ENCODE results near the gene RNF4. TPM values are rescaled to one million over a fixed set of nuclear protein-coding genes. Genes with fewer than 3 reads are reported as not detected.

Gene RNF4
- total RNA-seq, 1 donor from 2014 or later, result 112 TPM

- intact Hi-C loops (cut with micrococcal nuclease), result no loop called here
These were observed 31.3 kb upstream of the RNF4 start for GRCh38 chr4:2437475-2438215.

DNA sequence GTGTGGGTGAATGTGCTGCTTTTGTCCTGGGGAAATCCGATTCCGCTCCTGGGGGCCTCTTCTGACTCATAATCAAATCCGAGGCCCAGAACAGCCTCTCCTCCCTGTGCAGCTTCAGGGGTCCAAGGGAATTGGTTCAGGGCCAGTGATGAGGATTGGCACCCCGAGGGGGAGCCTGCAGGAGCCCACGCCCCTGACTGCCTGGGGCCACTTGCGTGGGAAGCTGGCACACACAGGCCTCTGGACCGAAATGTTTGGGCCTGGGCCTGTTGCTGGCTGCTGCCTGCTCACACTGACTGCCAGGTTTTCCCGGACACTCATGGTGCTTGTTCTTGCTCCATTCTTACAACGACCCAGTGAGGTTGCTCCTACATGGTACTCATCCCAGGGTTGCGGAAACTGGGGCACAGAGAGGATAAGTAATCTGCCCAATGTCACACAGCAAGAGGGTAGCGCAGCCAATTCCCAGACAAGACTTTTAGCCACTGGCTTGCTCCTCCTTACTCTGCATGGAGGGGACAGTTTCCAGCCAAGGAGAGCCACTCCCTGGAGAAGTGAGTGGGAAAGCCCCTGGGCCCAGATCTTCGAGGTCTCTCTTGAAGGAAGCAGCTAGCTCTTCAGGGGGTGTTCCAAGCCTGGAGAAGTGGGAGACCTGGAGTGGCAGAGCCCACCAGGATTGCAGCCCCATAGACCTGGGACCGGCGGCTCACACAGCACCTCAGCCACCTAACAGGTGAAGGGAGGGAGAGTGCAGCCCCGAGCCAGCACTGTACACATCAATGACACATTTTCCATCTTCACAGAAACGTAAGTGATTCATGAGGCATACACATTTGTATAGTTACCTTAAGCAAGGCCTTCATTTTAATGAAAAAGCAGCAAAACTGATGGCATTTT lies 29.8 kb upstream of the RNF4 start:
- intact Hi-C loops (cut with micrococcal nuclease), result no loop called here

DNA sequence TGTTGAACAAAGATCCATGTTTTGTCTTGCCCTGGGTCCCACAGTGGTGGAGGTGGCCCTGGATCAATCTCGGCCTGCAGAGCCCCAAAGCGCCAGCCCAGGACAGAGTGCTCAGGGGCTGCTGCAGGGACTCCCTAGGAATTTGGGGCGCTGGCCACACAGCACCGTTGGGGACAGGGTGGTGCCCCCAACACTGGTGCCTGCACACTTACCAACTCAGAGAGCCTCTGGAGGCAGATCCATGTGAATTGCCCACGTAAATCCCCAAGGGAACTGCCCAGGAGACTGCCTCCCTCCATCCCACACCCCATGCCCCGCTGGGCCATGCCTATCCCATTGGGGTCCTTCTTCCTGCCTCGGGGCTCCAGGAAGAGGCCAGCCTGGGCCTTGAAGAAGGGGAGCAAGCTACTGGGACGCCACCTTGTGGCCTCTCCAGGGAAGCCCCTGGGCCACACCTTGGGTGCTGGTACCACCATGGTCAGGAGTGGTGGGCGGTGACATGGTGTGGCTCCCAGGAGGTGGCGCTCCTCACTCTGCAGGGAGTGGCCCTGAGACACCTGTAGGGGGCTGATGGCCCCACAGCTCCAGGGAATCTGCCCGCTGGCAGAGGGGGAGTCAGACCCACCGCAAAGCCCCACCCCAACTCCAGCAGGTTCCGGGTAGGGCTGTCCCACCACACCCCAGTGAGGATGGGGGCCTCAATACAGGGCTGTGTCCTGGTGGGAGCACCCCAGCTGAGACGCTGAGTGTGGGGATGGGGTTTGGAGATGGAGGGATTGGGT lies 27.3 kb upstream of the RNF4 start:
- intact Hi-C loops (cut with micrococcal nuclease), result loop anchor here (1.0 kb wide), 1 partner anchor 221 kb away; no protein-coding TSS in a partner anchor

GRCh38 chr4:2442175-2442993 lies 26.5 kb upstream of the RNF4 start:
- intact Hi-C loops (cut with micrococcal nuclease), result no loop called here

DNA sequence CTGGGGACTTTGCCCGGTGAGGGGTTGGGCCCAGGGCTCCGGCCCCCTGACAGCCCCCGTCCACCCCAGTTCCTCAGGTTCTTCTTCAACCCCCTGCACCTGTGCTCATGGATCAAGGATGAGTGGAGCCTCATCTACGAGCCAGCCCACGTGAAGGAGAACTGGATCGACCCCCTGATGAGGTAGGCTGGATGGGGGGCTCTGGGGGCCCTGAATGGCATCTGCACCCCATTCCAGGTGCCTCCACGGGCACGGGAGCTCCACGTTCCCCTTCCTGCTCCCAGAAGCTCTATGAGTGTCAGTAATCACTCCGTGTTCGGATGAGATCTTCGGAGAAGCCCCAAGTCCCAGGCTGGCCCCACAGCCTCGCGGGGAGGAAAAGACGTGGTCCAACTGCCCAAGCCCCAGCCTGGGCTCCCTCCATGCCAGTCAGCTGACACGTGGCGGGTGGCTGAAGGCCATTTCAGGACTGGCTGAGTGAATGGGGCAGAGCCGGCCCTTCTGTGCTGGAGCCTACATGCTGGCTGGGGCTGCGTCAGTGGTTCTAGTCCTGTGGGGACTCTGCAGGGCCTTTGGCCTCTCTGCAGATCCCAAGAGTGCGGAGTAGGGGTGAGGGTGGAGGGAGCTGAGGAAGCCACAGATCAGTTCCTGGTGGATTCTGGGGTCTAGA lies 25.7 kb upstream of the RNF4 start:
- intact Hi-C loops (cut with micrococcal nuclease), result no loop called here

- intact Hi-C loops (cut with micrococcal nuclease), result no loop called here
These were observed 24.8 kb upstream of the RNF4 start for GRCh38 chr4:2443956-2444740.

DNA sequence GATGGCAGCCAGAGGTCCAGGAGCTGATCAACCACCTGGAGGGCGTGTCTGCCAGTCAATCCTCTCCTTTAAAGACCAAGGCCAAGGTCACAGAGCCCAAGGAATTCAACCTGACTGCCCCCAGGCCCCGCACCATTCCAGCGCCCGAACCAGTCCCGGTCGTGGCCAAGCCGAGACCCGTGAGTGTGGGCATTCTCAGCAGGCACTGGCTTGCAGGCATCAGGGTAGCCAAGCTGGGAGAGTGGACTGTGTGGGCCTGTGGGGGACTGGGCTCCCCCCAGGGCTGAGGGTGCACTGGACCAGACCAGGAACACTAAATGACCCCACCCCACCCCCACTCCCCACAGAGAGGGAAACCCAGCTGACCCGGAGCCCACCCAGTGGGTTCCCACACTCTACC lies 23.8 kb upstream of the RNF4 start:
- intact Hi-C loops (cut with micrococcal nuclease), result no loop called here

DNA sequence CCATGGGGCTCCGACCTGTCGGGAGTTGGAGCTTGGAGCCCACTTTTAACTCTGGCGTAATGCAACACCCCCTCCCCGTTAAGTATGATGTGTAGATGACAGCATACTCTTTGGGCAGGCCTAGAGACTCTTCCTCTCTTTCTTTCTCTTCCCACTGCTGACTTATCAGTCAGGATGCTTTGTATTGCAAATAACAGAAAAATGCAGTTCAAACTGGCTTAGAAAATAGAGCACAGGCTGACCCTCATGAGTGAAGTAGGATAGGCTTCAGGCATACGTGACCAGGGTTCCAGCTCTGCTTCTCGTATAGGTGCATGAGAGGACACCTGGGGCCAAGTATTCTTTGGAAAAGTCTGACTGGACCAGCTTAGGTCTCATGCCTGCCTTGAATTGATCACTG lies 23.3 kb upstream of the RNF4 start:
- intact Hi-C loops (cut with micrococcal nuclease), result no loop called here

- intact Hi-C loops (cut with micrococcal nuclease), result no loop called here
These were observed 22.0 kb upstream of the RNF4 start for GRCh38 chr4:2446656-2447564.

- intact Hi-C loops (cut with micrococcal nuclease), result no loop called here
These were observed 20.3 kb upstream of the RNF4 start for GRCh38 chr4:2448589-2448988.

- intact Hi-C loops (cut with micrococcal nuclease), result no loop called here
These were observed 19.9 kb upstream of the RNF4 start for GRCh38 chr4:2449051-2449450.

GRCh38 chr4:2449511-2450392 lies 19.2 kb upstream of the RNF4 start:
- intact Hi-C loops (cut with micrococcal nuclease), result no loop called here

DNA sequence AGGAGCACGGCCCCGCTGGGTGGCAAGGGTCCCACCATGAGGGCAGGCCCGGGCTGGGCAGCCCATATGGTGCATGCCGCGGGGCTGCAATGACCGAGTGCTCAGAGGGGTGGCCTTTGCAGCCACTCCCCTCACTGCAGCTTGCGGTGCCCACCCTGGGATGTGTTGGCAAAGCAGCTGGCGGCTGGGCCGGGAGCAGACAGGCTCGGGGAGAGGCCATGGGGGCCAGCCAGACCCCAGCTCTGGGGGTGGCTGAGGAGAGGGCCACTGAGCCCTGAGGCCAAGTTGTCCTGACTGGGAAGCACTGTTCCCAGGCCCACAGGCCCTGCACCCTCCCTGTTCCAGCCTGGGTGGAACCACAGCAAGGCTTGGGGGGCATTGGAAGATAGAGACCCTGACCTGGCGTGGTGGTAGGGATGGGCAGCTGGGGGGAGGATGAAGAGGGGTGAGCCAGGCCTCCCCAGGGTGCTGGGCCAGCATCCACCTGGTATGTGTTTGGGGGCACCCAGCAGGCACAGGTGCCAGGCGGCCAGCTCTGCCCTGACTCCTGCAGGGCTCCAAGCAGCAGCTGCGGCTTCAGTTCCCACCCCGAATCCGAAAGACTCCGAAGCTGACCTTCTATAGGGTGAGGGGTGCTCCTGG lies 18.4 kb upstream of the RNF4 start:
- intact Hi-C loops (cut with micrococcal nuclease), result no loop called here

- intact Hi-C loops (cut with micrococcal nuclease), result no loop called here
These were observed 17.8 kb upstream of the RNF4 start for GRCh38 chr4:2451036-2451520.

DNA sequence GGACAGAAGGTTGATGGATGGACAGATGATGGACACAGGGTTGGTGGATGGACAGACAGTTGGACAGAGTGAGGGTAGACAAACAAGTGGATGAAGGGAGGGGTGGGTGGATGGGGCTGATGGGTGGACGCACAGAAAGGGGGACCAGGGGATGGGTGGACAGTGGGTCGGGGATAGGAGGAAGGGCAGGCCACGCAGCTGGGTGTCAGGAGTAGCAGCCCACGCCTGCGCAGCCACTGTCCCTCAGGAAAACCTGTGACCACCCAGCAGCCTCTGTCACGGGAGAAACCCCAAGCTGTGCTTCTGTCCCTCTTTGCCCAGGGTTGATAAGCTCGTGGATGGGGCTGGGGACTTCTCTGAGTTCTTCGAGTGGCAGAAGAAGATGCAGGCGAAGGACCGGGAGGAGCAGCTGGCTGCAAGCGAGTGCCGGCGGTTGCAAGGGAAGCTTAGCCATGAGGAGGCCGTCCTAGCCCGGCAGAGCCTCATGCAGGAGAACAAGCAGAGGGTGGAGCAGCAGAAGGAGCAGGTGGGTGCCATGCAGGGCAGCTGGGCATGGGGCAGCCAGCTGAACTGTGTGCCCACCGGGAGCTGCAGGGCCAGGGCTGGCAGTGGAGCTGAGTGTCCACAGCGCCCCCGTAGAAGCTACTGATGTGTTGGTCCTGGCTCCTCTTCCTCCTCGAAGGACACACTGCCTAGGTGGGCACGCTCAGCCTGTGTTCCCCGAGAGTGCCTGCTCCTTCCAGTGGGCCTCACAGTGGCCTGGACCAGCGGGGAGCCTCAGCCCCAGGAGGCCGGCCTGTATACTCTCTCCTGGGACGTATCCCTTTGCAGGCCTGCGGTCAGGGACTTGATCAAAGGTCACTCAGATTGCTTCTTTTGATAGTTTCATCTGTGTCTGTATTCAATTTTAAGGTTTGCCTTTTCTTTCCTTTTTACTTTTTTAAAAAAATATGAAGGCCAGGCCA lies 16.8 kb upstream of the RNF4 start:
- intact Hi-C loops (cut with micrococcal nuclease), result no loop called here
